Upper lobe of left lung (tissue), 4 donors: ENCODE measurements around the gene FAM234A.

ENCODE experiments used
- EP300 ChIP-seq, 4 donors: sonication (generic); formaldehyde crosslinking; IDR thresholded peaks; one replicate each; pipeline ENCODE4 v1.5.1; 2017; ENCODE audit warnings: antibody characterized with exemption in 4 of 4, control low read depth in 2 of 4
- POLR2A ChIP-seq, 4 donors: fragments of 450-650 bp; IDR thresholded peaks; one replicate each; pipeline ENCODE4 v1.5.1; 2016 to 2017; ENCODE audit warnings: antibody characterized with exemption in 4 of 4, mild to moderate bottlenecking in 2 of 4
- TF ChIP-seq, protein P1 (sequence below), 6 experiments: fragments of 450-650 bp in 4 of 6; fragments of 200-600 bp in 2 of 6; sonication (generic) in 2 of 6; IDR thresholded peaks; one replicate each; pipeline ENCODE4 v1.5.1; 2016 to 2019; ENCODE audit warnings: antibody characterized with exemption in 6 of 6

DNA sequence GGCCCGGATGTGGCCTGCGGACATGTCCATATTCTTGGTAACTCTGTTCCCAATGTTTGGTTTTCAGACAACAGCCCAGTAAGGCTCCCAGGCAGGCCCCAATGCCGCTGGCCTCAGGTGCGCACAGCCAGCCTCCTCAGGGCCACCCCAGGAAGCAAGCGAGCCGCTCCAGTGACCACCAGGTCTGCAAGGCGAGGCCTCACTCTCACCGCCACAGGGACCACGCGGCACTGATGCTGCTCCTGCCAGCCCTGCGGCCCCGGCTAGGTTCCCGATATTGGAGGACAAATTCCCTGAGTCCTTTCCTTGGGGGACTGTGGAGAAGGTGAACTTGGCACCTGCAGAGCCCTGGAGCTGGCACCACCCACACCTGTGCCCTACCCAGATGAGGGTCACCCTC is 67.3 kb downstream of the FAM234A start:
- TF ChIP-seq, protein P1, sequence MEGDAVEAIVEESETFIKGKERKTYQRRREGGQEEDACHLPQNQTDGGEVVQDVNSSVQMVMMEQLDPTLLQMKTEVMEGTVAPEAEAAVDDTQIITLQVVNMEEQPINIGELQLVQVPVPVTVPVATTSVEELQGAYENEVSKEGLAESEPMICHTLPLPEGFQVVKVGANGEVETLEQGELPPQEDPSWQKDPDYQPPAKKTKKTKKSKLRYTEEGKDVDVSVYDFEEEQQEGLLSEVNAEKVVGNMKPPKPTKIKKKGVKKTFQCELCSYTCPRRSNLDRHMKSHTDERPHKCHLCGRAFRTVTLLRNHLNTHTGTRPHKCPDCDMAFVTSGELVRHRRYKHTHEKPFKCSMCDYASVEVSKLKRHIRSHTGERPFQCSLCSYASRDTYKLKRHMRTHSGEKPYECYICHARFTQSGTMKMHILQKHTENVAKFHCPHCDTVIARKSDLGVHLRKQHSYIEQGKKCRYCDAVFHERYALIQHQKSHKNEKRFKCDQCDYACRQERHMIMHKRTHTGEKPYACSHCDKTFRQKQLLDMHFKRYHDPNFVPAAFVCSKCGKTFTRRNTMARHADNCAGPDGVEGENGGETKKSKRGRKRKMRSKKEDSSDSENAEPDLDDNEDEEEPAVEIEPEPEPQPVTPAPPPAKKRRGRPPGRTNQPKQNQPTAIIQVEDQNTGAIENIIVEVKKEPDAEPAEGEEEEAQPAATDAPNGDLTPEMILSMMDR (IDR thresholded peaks at IDR 0.05): no peak
- TF ChIP-seq POLR2A (IDR thresholded peaks at IDR 0.05) (no peak), EP300 (IDR thresholded peaks at IDR 0.05) (no peak)
